GM12892 (cell line): ENCODE data around the gene SEC24C.
"Not testable (repeated sequence)": the region's sequence is repeated elsewhere in the genome, so short reads cannot be mapped to it uniquely, and the experiment has no call there.

Experiments
- POLR2A ChIP-seq: IDR thresholded peaks from 2 replicates; pipeline ENCODE4 v1.6.1; 2011; ENCODE audit warnings: low read depth, low read length, control low read depth
- POLR2AphosphoS5 ChIP-seq: IDR thresholded peaks from 2 replicates; pipeline ENCODE4 v1.6.1; 2011; ENCODE audit warnings: low read depth, low read length, control low read depth
- TAF1 ChIP-seq: IDR thresholded peaks from 2 replicates; pipeline ENCODE4 v1.6.1; 2011; ENCODE audit warnings: low read depth, mild to moderate bottlenecking, control low read depth, low read length, borderline replicate concordance

DNA sequence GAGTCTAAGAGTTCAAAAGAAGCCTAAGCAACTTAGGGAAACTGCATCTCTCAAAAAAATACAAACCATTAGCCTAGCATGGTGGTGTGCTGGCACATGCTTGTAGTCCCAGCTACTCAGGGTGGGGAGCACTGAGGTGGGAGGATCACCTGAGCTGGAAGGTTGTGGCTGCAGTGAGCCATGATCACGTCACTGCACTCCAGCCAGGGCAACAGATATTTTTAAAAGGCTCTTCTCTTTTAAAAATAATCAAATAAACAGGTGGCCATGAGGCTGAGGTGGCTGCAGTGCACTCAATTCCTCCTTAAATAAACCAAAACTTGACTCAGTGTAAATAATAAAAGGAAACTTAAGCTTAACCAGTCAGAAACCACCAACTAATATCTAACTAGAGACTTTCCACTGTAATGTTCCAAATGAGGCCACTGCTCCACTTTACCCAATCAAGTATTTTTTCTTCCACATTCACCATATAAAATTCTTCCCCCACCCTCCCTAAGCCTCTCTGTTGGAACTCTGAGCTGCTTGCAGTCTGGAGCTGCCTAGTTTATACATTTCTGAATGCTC lies 38.6 kb upstream of the SEC24C start:
- not testable (repeated sequence) for TF ChIP-seq TAF1, POLR2AphosphoS5, POLR2A
